ENCODE measurements around the gene MTA3.

The MTA3 gene

GRCh38 chr2:42706836-42707235 lies 138.4 kb downstream of the MTA3 start:
- H3K36me3 ChIP-seq, result no peaks in the 10 kb centered on the region
- no peaks in the 10 kb centered on the region for H3K9me3 ChIP-seq
- H3K27me3 ChIP-seq, result no peaks in the 10 kb centered on the region
- no peak overlapping the region for H3K27ac ChIP-seq
- H3K4me3 ChIP-seq (ENCODE audit: low read depth in 1 of 2, low read length in 1 of 2), result no peak overlapping the region
- TF ChIP-seq CTCF (IDR thresholded peaks at IDR 0.05), result no peak
- no peaks in the 10 kb centered on the region for H3K4me1 ChIP-seq (ENCODE audit: control insufficient read depth in 1 of 2, insufficient read depth in 1 of 2, low read depth in 1 of 2, low read length in 1 of 2)

- no peaks in the 10 kb centered on the region for H3K36me3 ChIP-seq
- H3K27ac ChIP-seq, result no peak overlapping the region
- H3K9me3 ChIP-seq, result no peaks in the 10 kb centered on the region
- no peak overlapping the region for H3K4me3 ChIP-seq (ENCODE audit: low read depth in 1 of 2, low read length in 1 of 2)
- no peak for TF ChIP-seq CTCF (IDR thresholded peaks at IDR 0.05)
- no peaks in the 10 kb centered on the region for H3K27me3 ChIP-seq
- no peaks in the 10 kb centered on the region for H3K4me1 ChIP-seq (ENCODE audit: control insufficient read depth in 1 of 2, insufficient read depth in 1 of 2, low read depth in 1 of 2, low read length in 1 of 2)
Measured at GRCh38 chr2:42708179-42708578, 139.7 kb downstream of the MTA3 start.

- Histone ChIP-seq H3K9me3 (no peaks in the 10 kb centered on the region), H3K27me3 (no peaks in the 10 kb centered on the region), H3K4me1 (ENCODE audit: control insufficient read depth in 1 of 2, insufficient read depth in 1 of 2, low read depth in 1 of 2, low read length in 1 of 2) (no peaks in the 10 kb centered on the region), H3K27ac (no peak overlapping the region), H3K36me3 (no peaks in the 10 kb centered on the region), H3K4me3 (ENCODE audit: low read depth in 1 of 2, low read length in 1 of 2) (no peak overlapping the region)
- TF ChIP-seq CTCF (IDR thresholded peaks at IDR 0.05), result no peak
Measured at GRCh38 chr2:42711896-42712295, 143.5 kb downstream of the MTA3 start.

GRCh38 chr2:42712934-42713333 lies 144.5 kb downstream of the MTA3 start:
- no peak overlapping the region for H3K27ac ChIP-seq
- H3K36me3 ChIP-seq, result no peaks in the 10 kb centered on the region
- no peaks in the 10 kb centered on the region for H3K4me1 ChIP-seq (ENCODE audit: control insufficient read depth in 1 of 2, insufficient read depth in 1 of 2, low read depth in 1 of 2, low read length in 1 of 2)
- TF ChIP-seq CTCF (IDR thresholded peaks at IDR 0.05), result no peak
- H3K9me3 ChIP-seq, result no peaks in the 10 kb centered on the region
- no peaks in the 10 kb centered on the region for H3K27me3 ChIP-seq
- H3K4me3 ChIP-seq (ENCODE audit: low read depth in 1 of 2, low read length in 1 of 2), result no peak overlapping the region

- H3K4me3 ChIP-seq (ENCODE audit: low read depth in 1 of 2, low read length in 1 of 2), result no peak overlapping the region
- H3K9me3 ChIP-seq, result no peaks in the 10 kb centered on the region
- no peaks in the 10 kb centered on the region for H3K4me1 ChIP-seq (ENCODE audit: control insufficient read depth in 1 of 2, insufficient read depth in 1 of 2, low read depth in 1 of 2, low read length in 1 of 2)
- no peaks in the 10 kb centered on the region for H3K27me3 ChIP-seq
- no peak overlapping the region for H3K27ac ChIP-seq
- no peak for TF ChIP-seq CTCF (IDR thresholded peaks at IDR 0.05)
- H3K36me3 ChIP-seq, result no peaks in the 10 kb centered on the region
Measured at GRCh38 chr2:42713920-42714319, 145.5 kb downstream of the MTA3 start.

- Histone ChIP-seq H3K27ac (no peak overlapping the region), H3K4me1 (ENCODE audit: control insufficient read depth in 1 of 2, insufficient read depth in 1 of 2, low read depth in 1 of 2, low read length in 1 of 2) (no peaks in the 10 kb centered on the region), H3K36me3 (no peaks in the 10 kb centered on the region), H3K4me3 (ENCODE audit: low read depth in 1 of 2, low read length in 1 of 2) (no peak overlapping the region), H3K27me3 (no peaks in the 10 kb centered on the region), H3K9me3 (no peaks in the 10 kb centered on the region)
- TF ChIP-seq CTCF (IDR thresholded peaks at IDR 0.05), result no peak
Measured at GRCh38 chr2:42714686-42715085, 146.3 kb downstream of the MTA3 start.
